HUDEP-2 (cell line): ENCODE data around the gene STYX.
"Not testable (repeated sequence)": the region's sequence is repeated elsewhere in the genome, so short reads cannot be mapped to it uniquely, and the experiment has no call there.

Experiments used
- DNase-seq, 76 experiments: peaks; one replicate each; lab custom pipeline; 2025; ENCODE audit not compliant: unreplicated experiment in 76 of 76; lab: John Stamatoyannopoulos, UW

The STYX gene

GRCh38 chr14:52723514-52724359 is 6.2 kb upstream of the STYX start:
- DNase-seq: no peak

DNA sequence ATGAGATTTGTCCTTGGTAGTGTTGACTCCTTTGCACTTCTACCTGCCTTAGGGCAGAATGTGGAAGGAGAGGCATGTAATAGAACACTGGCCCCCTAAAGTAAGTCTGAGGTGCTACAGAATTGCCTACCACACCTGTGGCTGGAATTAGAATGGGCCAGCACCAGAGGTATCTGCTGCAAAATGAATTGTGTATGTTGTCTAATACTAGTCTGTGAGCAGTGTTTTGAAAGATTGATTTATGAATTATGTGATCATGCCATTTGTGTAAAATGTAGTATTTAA is 5.7 kb upstream of the STYX start:
- no peak for DNase-seq

DNA sequence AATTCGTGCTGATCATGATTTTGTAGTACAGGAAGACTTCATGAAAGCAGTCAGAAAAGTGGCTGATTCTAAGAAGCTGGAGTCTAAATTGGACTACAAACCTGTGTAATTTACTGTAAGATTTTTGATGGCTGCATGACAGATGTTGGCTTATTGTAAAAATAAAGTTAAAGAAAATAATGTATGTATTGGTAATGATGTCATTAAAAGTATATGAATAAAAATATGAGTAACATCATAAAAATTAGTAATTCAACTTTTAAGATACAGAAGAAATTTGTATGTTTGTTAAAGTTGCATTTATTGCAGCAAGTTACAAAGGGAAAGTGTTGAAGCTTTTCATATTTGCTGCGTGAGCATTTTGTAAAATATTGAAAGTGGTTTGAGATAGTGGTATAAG is 2.5 kb upstream of the STYX start:
- DNase-seq: not testable (repeated sequence)

DNA sequence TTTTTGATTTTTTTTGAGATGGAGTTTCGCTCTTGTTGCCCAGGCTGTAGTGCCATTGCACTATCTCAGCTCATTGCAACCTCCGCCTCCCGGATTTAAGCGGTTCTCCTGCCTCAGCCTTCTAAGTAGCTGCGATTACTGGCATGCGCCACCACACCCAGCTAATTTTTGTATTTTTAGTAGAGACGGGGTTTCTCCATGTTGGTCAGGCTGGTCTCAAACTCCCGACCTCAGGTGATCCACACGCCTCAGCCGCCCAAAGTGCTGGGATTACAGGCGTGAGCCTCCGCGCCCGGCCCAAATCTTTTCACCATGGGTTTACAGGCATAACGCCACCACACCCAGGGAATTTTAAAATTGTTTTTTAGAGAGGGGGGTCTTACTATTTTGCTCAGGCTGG is 931 bp upstream of the STYX start:
- not testable (repeated sequence) for DNase-seq

DNA sequence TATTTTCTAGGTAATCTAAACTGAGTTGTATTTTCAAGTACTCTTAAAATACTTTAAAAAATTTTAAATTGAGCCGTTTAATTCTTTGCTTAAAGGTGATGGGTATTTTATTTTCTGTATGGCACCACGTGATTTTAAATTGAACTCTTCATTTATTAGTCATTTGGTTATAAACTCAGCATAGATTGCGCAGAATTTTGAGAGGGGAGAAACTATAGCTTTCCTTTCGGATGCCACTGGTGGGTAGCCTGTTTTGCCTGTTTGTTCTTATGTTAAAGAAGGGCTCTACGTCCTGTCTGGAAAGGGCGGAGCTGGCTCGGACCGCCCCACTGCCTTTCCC is 411 bp upstream of the STYX start:
- DNase-seq: no peak

GRCh38 chr14:52730709-52731111 is 744 bp downstream of the STYX start:
- DNase-seq: peak in 5 of 76 experiments; percentile 2 to 44 (median 28)

- no peak for DNase-seq
These were observed 3.9 kb downstream of the STYX start for GRCh38 chr14:52733824-52734223.

DNA sequence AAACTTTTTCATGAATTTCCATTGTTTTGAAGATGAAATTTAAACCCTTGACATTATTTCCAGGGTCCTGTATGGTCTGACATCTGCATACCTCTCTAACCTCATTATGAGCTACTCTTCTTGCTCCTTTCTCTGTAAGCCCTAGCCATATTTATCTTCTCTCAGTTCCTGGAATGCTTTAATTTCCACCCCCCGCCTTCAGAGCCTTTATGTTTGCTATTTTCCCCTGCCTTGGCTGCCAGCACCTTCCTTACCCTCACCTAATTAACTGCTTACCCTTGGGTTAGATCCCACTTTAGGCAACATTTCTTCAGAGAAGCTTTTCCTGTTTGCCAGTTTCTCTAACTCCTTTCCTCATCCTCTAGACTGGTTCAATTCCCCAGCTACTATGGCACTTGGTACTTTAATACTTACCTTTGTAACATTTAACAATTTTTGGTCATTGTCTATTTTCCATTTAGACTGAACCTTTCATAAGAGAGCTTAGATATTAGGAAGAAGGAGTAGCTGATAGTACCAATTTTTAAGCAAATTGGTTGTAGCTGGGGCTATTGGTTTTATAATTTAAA is 6.0 kb downstream of the STYX start:
- peak in 2 of 76 experiments; percentile 10 to 16 for DNase-seq

DNA sequence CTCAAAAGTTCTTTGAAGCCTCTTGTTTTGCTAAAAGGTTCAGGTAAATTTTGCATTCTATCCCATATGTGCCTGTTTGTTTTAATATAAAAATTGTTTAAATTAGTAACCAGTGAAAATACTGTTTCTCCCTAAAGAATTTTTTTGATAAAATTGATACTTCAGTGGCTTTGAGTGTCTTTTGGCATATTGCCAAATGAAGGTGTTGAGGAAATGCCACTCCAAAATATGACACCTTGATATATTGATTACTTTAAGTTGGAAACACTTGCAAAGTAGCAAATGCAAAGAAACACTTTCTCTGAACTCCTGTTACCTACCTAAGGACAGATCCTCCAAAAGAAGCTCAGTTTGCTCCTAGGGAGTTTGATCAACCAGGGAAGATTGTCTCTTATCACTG is 8.4 kb downstream of the STYX start:
- peak in 9 of 76 experiments; percentile 8 to 65 (median 33) for DNase-seq

- DNase-seq: no peak
These were observed 10.8 kb downstream of the STYX start for GRCh38 chr14:52740751-52741150.

DNA sequence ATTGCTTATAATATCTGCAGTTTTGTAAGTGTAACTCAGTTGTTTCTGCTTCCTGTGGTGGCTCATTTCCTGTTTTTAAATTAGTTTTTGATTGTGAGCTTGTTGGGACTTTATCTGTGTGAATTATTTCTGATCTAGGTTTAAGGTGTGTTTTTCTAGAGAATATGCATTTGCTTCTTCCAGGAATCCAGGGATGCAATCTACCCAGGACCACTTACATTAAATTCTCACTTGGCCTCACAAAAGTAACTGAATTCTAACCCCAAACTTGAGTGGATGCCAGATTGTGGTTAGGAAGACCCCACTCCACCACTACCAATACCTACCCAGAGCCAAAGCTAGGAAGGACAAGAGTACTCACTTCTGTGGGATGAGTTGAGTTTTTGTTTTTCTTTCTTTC is 11.9 kb downstream of the STYX start:
- no peak for DNase-seq

- no peak for DNase-seq
These were observed 18.8 kb downstream of the STYX start for GRCh38 chr14:52748647-52749292.

DNA sequence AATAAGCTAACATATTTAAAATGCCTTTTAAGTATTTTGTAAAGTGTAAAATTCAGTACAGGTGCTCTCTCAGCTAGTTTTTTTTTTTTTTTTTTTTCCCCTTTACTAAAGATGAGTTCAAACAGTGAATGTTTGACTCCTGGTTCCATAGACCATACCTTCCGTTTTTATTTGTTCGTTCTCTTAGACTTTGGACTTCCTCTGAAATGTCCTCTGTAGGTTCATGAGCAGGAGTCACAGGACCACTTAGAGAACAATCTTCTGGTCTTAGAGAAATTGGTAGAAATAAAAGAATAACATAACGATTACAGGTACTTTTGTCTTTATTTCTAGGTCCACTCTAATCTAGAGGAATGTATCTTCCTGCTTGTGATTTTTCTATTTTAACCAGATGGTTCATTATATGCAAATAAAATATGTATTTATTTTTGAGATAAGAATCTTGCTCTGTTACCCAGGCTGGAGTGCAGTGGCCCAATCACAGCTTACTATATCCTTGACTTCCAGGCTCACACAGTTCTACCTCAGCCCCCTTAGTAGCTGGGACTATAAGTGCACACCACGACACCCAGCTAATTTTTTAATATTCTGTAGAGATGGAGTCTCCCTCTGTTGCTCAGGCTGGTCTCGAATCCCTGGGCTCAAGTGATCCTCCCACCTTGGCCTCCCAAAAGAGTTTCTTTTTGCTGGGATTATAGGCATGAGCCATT is 25.8 kb downstream of the STYX start:
- no peak for DNase-seq

GRCh38 chr14:52759145-52759544 is 29.2 kb downstream of the STYX start:
- no peak for DNase-seq

DNA sequence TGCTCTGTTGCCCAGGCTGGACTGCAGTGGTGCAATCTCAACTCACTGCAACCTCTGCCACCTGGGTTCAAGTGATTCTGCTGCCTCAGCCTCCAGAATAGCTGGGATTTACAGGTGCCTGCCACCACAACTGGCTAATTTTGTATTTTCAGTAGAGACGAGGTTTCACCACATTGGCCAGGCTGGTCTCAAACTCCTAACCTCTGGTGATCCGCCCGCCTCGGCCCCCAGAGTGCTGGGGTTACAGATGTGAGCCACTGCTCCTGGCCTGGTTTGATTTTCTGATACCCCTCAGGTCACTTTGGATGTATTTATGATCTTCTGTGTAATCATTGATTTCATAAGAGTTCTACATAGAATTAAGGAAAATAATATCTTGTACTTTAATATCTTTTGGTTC is 33.0 kb downstream of the STYX start:
- not testable (repeated sequence) for DNase-seq

- DNase-seq: no peak
These were observed 37.3 kb downstream of the STYX start for GRCh38 chr14:52767058-52767833.

DNA sequence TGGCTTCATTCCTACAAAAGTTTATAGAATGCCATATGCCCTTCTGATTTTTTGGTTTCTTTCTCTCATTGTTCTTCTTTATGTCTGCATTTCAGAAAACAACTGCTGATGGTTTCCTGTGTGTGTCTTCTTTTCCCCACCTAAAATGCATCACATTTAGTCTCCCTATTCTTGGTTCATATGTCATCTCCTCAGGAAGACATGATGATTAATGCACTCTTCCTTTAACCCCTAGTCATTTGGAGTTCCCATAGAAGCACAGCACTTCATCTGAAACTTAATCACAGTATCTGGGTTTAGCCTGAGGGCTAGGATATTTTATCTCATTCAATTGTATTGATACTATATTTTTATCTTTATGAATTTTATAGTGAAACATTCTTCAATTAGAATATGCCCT is 39.9 kb downstream of the STYX start:
- DNase-seq: no peak

DNA sequence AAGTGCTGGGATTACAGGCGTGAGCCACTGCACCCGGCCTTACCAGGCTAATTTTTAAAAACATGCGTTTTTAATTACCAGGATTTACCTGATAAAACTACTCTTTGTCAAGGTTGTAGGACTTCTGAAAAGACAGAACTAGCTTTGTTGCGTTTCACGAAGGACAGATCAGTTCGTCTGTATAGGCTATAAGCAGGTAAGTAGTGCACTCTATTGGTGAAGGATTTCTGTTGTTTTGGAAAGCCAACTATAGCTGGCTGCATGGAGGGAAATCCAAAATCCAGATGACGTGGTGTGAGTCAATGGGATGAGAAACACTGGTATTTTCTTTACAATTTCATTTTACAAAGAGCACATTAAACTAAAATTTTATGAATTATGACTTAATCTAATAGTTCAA is 46.9 kb downstream of the STYX start:
- DNase-seq: no peak

DNA sequence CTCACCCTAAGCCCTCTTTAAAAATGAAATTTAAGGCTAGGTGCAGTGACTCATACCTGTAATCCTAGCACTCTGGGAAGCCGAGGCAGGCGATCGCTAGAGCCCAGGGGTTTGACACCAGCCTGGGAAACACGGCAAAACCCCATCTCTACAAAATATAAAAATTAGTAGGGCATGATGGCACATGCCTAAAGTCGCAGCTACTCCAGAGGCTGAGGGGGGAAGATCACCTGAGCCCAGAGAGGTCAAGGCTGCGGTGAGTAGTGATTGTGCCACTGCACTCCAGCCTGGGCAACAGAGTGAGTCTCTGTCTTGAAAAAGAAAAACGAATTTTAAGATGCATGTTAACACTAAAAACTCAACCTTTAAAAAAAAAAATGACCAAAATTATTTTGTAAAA is 48.7 kb downstream of the STYX start:
- DNase-seq: no peak

GRCh38 chr14:52780893-52781292 is 50.9 kb downstream of the STYX start:
- no peak for DNase-seq

DNA sequence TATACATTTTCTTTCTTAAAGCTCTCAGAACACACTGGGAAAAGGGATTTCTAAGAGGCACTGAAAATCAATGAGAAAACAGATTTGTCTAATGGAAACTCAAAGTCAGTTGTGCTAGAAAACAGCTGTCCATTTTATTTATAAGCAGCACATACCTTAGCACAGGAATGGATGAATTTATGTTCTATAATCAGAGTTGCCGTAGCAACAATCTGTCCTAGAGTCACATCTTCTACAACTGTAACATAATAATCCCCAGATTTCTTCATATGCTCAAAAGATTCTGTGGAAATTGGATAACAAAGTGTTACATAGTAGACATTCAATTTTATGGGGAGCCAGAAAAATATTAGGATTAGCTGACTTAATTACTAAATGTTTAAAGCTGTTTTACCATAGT is 51.7 kb downstream of the STYX start:
- no peak for DNase-seq
